ENCODE data around the gene NSD2. TPM values are rescaled to one million over a fixed set of nuclear protein-coding genes. Genes with fewer than 3 reads are reported as not detected.
A peak's percentile ranks its signal among the peaks of the same experiment; 100 is the strongest.

Gene NSD2
- total RNA-seq, 1 experiment from 2014 or later: 136 TPM

GRCh38 chr4:1978226-1978625 lies 107.0 kb downstream of the NSD2 start:
- no peaks in the 10 kb centered on the region for H3K9me3 ChIP-seq (ENCODE audit: control insufficient read depth, low read depth, low read length)
- Mint-ChIP-seq H3K27me3 (ENCODE audit: low read depth) (no peaks in the 10 kb centered on the region), H3K4me1 (peaks cover 0 to 9% of the 10 kb centered on the region in 2 experiments; a peak in 2 of 4 replicates), H3K27ac (0 out of 7 replicates have a peak overlapping the region, but pooled peaks of 1 of the 3 experiments have one; percentile 47), H3K36me3 (ENCODE audit: insufficient read depth in 1 of 3, low read depth in 3 of 3) (peaks cover 33 to 91% (median 78%) of the 10 kb centered on the region in 3 experiments; a peak in 6 of 7 replicates), H3K4me3 (no peak overlapping the region), H3K9me3 (no peaks in the 10 kb centered on the region)
- no peak overlapping the region for H2AFZ ChIP-seq (ENCODE audit: low read length)
- H3K23me2 ChIP-seq (ENCODE audit: insufficient read length, low read depth, low read length, poor library complexity, severe bottlenecking): no peaks in the 10 kb centered on the region
- no peaks in the 10 kb centered on the region for H3K79me1 ChIP-seq (ENCODE audit: insufficient read depth, low read depth, low read length, poor library complexity, severe bottlenecking)
- no peak overlapping the region for H4K5ac ChIP-seq (ENCODE audit: insufficient read length, low read depth, low read length)
- no peak overlapping the region for H2BK5ac ChIP-seq (ENCODE audit: insufficient read length, low read length)
- H3K27ac ChIP-seq (ENCODE audit: insufficient read length, low read depth, low read length): no peak overlapping the region
- no peak overlapping the region for H3K23ac ChIP-seq (ENCODE audit: insufficient read length, low read depth, low read length)
- H4K91ac ChIP-seq (ENCODE audit: insufficient read length, low read depth, low read length): no peak overlapping the region
- no peaks in the 10 kb centered on the region for H3K4me1 ChIP-seq (ENCODE audit: insufficient read depth, low read length)
- no peak overlapping the region for H4K8ac ChIP-seq (replicated peaks; ENCODE audit: insufficient read length, low read depth, low read length)
- peak; percentile 22 for DNase-seq
- H3K56ac ChIP-seq (ENCODE audit: insufficient read length, low read depth, low read length): no peak overlapping the region
- H3K4me2 ChIP-seq (ENCODE audit: insufficient read depth, insufficient read length, low read length): no peak overlapping the region
- H3T11ph ChIP-seq (ENCODE audit: low read length): no peak overlapping the region
- H3K14ac ChIP-seq (ENCODE audit: insufficient read depth, low read length): no peak overlapping the region
- H2BK15ac ChIP-seq (ENCODE audit: low read depth, low read length): no peak overlapping the region
- no peak for TF ChIP-seq CTCF (conservative IDR thresholded peaks at IDR 0.05)
- no CpG with 5 or more reads among the region's 13 CpGs for WGBS (ENCODE audit: extremely low coverage, insufficient read length, low lambda C conversion rate)
- no peak overlapping the region for H2BK20ac ChIP-seq (ENCODE audit: low read depth, low read length, poor library complexity, severe bottlenecking)
- H3K18ac ChIP-seq (ENCODE audit: insufficient read length, low read depth, low read length): no peak overlapping the region
- no peak overlapping the region for H2AK5ac ChIP-seq (ENCODE audit: insufficient read length, low read length)
- H3K27me3 ChIP-seq (ENCODE audit: insufficient read depth, low read length): no peaks in the 10 kb centered on the region
- no peaks in the 10 kb centered on the region for H3K79me2 ChIP-seq (ENCODE audit: insufficient read depth, low read length)
- H4K20me1 ChIP-seq (ENCODE audit: control insufficient read depth, insufficient read depth, insufficient read length): no peaks in the 10 kb centered on the region
- no peak overlapping the region for H3K9ac ChIP-seq (ENCODE audit: extremely low read depth, insufficient read length, low read length)
- no peak overlapping the region for H2BK12ac ChIP-seq (ENCODE audit: insufficient read length, low read depth, low read length)
- H3K4ac ChIP-seq (ENCODE audit: low read depth, low read length): no peak overlapping the region
- H2BK120ac ChIP-seq (ENCODE audit: low read depth, low read length, poor library complexity, severe bottlenecking): no peak overlapping the region

Data from H9 (cell line).